Stomach (tissue), 4 donors: Measurements from ENCODE around the gene HUS1.

ENCODE experiments used
- POLR2A ChIP-seq, 4 donors: fragments of 450-650 bp; IDR thresholded peaks; one replicate each; pipeline ENCODE4 v1.6.1; 2016; ENCODE audit warnings: antibody characterized with exemption in 4 of 4, control low read depth in 2 of 4, mild to moderate bottlenecking in 1 of 4, moderate library complexity in 1 of 4
- POLR2AphosphoS5 ChIP-seq, 3 donors: sonication (generic); formaldehyde crosslinking; IDR thresholded peaks; one replicate each; pipeline ENCODE4 v1.6.1; 2016; ENCODE audit warnings: antibody characterized with exemption in 3 of 3
- TF ChIP-seq, protein P1 (sequence below), 7 experiments: fragments of 450-650 bp in 4 of 7; fragments of 200-600 bp in 3 of 7; sonication (generic) in 3 of 7; IDR thresholded peaks; one replicate each; pipeline ENCODE4 v1.5.1; 2016 to 2019; ENCODE audit warnings: antibody characterized with exemption in 7 of 7, control low read depth in 2 of 7, mild to moderate bottlenecking in 1 of 7

DNA sequence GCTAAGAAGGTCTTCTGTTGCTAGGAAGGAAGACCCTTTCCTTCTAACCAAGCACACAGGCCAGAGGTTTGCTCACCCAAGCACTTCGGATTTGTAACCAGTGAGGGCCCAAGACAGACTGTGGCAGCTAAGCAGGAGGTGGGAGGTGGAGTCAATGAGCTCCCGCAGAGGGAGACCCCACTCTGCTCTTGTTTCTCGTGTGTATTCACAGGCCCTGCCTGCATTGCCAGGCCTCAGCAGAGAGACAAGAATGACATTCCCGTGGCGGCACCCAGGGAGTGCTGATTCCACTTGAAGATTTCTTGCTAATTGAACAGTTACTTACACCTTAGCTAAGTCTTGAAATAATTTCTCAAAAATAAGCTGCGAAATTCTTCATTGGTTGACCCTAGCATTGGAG is 44.6 kb downstream of the HUS1 start:
- TF ChIP-seq, protein P1, sequence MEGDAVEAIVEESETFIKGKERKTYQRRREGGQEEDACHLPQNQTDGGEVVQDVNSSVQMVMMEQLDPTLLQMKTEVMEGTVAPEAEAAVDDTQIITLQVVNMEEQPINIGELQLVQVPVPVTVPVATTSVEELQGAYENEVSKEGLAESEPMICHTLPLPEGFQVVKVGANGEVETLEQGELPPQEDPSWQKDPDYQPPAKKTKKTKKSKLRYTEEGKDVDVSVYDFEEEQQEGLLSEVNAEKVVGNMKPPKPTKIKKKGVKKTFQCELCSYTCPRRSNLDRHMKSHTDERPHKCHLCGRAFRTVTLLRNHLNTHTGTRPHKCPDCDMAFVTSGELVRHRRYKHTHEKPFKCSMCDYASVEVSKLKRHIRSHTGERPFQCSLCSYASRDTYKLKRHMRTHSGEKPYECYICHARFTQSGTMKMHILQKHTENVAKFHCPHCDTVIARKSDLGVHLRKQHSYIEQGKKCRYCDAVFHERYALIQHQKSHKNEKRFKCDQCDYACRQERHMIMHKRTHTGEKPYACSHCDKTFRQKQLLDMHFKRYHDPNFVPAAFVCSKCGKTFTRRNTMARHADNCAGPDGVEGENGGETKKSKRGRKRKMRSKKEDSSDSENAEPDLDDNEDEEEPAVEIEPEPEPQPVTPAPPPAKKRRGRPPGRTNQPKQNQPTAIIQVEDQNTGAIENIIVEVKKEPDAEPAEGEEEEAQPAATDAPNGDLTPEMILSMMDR (IDR thresholded peaks at IDR 0.05), result no peak
- TF ChIP-seq POLR2AphosphoS5 (IDR thresholded peaks at IDR 0.05) (no peak), POLR2A (IDR thresholded peaks at IDR 0.05) (no peak)
